GM12878 (cell line): ENCODE data around the gene ASB3. TPM values are rescaled to one million over a fixed set of nuclear protein-coding genes. Genes with fewer than 3 reads are reported as not detected.

ENCODE experiments used
- ATAC-seq: fragments of 200-7000 bp; cut with Tn5 transposase; 3 replicates; pipeline ENCODE4 v1.9.1; 2020; ENCODE audit warnings: mild to moderate bottlenecking, moderate library complexity
- BruUV-seq: library from RNA; stranded (reverse); fragments of 400-500 nt; replicated peaks from 2 replicates; lab custom pipeline; 2021; lab: Mats Ljungman, UMichigan
- CTCF ChIA-PET: fragments of 300-600 bp; sonication (Branson Sonifier 250); formaldehyde crosslinking; extraction: SDS; loops from one replicate; lab custom pipeline; 2021; ENCODE audit warnings: inconsistent platforms; lab: Yijun Ruan, JAX
- POLR2A ChIA-PET: fragments of 350-600 bp; formaldehyde crosslinking; extraction: SDS; loops from one replicate; lab custom pipeline; 2021; ENCODE audit warnings: inconsistent platforms; lab: Charles Lee
- RAD21 ChIA-PET: fragments of 300-600 bp; sonication (Branson Sonifier 250); formaldehyde crosslinking; loops from one replicate; lab custom pipeline; 2023; ENCODE audit warnings: antibody characterized with exemption; ENCODE audit not compliant: unreplicated experiment; lab: Charles Lee
- SMC1A ChIA-PET: fragments of 300-600 bp; sonication (Branson Sonifier 250); formaldehyde crosslinking; loops from one replicate; lab custom pipeline; 2023; ENCODE audit not compliant: unreplicated experiment, uncharacterized antibody; lab: Charles Lee
- DNase-seq: peaks from one replicate; pipeline ENCODE4 v3.0.0-alpha.2; 2011; ENCODE audit warnings: low read depth, low spot score
- FAIRE-seq: peaks from 3 replicates; lab custom pipeline; 2011; peaks lifted over from hg19 to GRCh38; lab: Jason Lieb, UNC
- H2AFZ ChIP-seq: 2 replicates; pipeline ENCODE4 v1.6.0; 2011; ENCODE audit warnings: low read depth, low read length, control low read depth; ENCODE audit not compliant: control insufficient read depth
- H3K27ac ChIP-seq: 2 replicates; pipeline ENCODE4 v1.5.1; 2011; ENCODE audit warnings: control low read depth; ENCODE audit not compliant: control insufficient read depth, insufficient read depth
- H3K27me3 ChIP-seq, 2 experiments: replicated peaks in 1 of 2; 2 replicates each; pipeline versions ENCODE4 v1.6.0 to v1.6.1; 2011; ENCODE audit warnings: low read length in 1 of 2; ENCODE audit not compliant: control insufficient read depth in 2 of 2, insufficient read depth in 2 of 2
- H3K36me3 ChIP-seq, 2 experiments: 2 replicates each; pipeline ENCODE4 v1.5.1; 2011; ENCODE audit warnings: low read length in 1 of 2; ENCODE audit not compliant: control insufficient read depth in 2 of 2, insufficient read depth in 2 of 2
- H3K4me1 ChIP-seq: 2 replicates; pipeline ENCODE4 v1.6.1; 2011; ENCODE audit warnings: mild to moderate bottlenecking, low read length, moderate library complexity, mixed read lengths; ENCODE audit not compliant: control insufficient read depth, insufficient read depth
- H3K4me2 ChIP-seq: 2 replicates; pipeline ENCODE4 v1.6.0; 2011; ENCODE audit warnings: control low read depth; ENCODE audit not compliant: control insufficient read depth, insufficient read depth
- H3K4me3 ChIP-seq: fragments of 200-600 bp; sonication (generic); 2 replicates; pipeline ENCODE4 v1.5.1; 2016
- H3K79me2 ChIP-seq: 2 replicates; pipeline ENCODE4 v1.6.0; 2011; ENCODE audit warnings: low read length; ENCODE audit not compliant: control insufficient read depth, insufficient read depth
- H3K9ac ChIP-seq: 2 replicates; pipeline ENCODE4 v1.8.0; 2011; ENCODE audit warnings: low read length, control low read depth, mixed read lengths; ENCODE audit not compliant: control insufficient read depth, insufficient read depth
- H3K9me3 ChIP-seq: replicated peaks from 3 replicates; pipeline ENCODE4 v1.5.1; 2011; ENCODE audit warnings: mild to moderate bottlenecking, low read length; ENCODE audit not compliant: control insufficient read depth, insufficient read depth
- H4K20me1 ChIP-seq: 2 replicates; pipeline ENCODE4 v1.6.0; 2011; ENCODE audit not compliant: control insufficient read depth, insufficient read depth
- EGR1 ChIP-seq, 2 experiments: IDR thresholded peaks; 1 replicate in 1 of 2; 2 replicates in 1 of 2; pipeline ENCODE4 v1.6.1; 2011 to 2012; ENCODE audit warnings: low read depth in 2 of 2, low read length in 2 of 2, borderline replicate concordance in 1 of 2, mild to moderate bottlenecking in 1 of 2, moderate library complexity in 1 of 2
- POLR2AphosphoS5 ChIP-seq: IDR thresholded peaks from 2 replicates; pipeline ENCODE4 v1.6.1; 2011; ENCODE audit warnings: mild to moderate bottlenecking, low read length, inconsistent platforms
- RELB ChIP-seq: fragments of 450-650 bp; IDR thresholded peaks from 2 replicates; pipeline ENCODE4 v1.6.1; 2017; ENCODE audit warnings: low read depth, mild to moderate bottlenecking, moderate library complexity
- SIN3A ChIP-seq: IDR thresholded peaks from 2 replicates; pipeline ENCODE4 v1.6.1; 2012; ENCODE audit warnings: low read depth, low read length, improper control_type of control experiment
- SMAD5 ChIP-seq: IDR thresholded peaks from 2 replicates; pipeline ENCODE4 v1.6.1; 2016; ENCODE audit warnings: antibody characterized with exemption, low read depth
- YBX1 ChIP-seq: fragments of 450-650 bp; IDR thresholded peaks from 2 replicates; pipeline ENCODE4 v1.6.1; 2016; ENCODE audit warnings: antibody characterized with exemption
- ZNF24 ChIP-seq: fragments of 450-650 bp; IDR thresholded peaks from 2 replicates; pipeline ENCODE4 v1.6.1; 2017; ENCODE audit warnings: antibody characterized with exemption, mild to moderate bottlenecking
- ZNF622 ChIP-seq: fragments of 450-650 bp; IDR thresholded peaks from 2 replicates; pipeline ENCODE4 v1.6.1; 2017; ENCODE audit warnings: mild to moderate bottlenecking, inconsistent platforms
- WGBS: methylation state at CpG from one replicate; pipeline ENCODE4 v1.1.6; 2016; ENCODE audit warnings: low lambda C conversion rate; ENCODE audit not compliant: insufficient replicate concordance, insufficient coverage; ENCODE audit errors: missing lambda C conversion rate; 5-methylcytosine and 5-hydroxymethylcytosine counted together
- in situ Hi-C: fragments of 300-500 bp; cut with MboI; formaldehyde crosslinking; loops from 9 replicates; pipeline ENCODE4 v1.14.3; 2018; ENCODE audit warnings: mixed read lengths
- intact Hi-C: fragments of 100-400 bp; cut with micrococcal nuclease; formaldehyde crosslinking; loops from one replicate; pipeline ENCODE4 v1.14.2; 2022; ENCODE audit not compliant: unreplicated experiment
- polyA plus RNA-seq, 11 experiments: library from polyadenylated mRNA; depleted of rRNA in 4 of 11; unstranded in 6 of 11; stranded (reverse) in 5 of 11; fragments of >200 nt; fragmentation: Nextera tagmentation in 4 of 11; fragmentation: Illumina TruSeq in 1 of 11; extraction: Ambion mirVana in 4 of 11; extraction: Trizol in 1 of 11; gene quantifications; 1 replicate in 1 of 11; 2 replicates in 10 of 11; pipeline versions ENCODE4 v1.2.1 to v1.2.3, GENCODE V29; 2011 to 2016; ENCODE audit warnings: inconsistent platforms in 2 of 11, missing spikeins in 2 of 11, low read depth in 1 of 11
- total RNA-seq, 4 experiments: library from RNA; depleted of rRNA in 3 of 4; stranded (reverse); fragments of >200 nt in 3 of 4; fragmentation: Illumina TruSeq in 1 of 4; extraction: Trizol in 1 of 4; gene quantifications; 2 replicates each; pipeline versions ENCODE4 v1.2.1 to v1.2.3, GENCODE V29; 2013 to 2021

Gene ASB3
- total and polyA plus RNA-seq, 10 of the 15 experiments (the other 5 are each of a cell fraction or from before 2014, with no cell fraction given): 16.4 to 30.9 (median 22.6) TPM

- ATAC-seq: no peak
- no peaks in the 10 kb centered on the region for H3K9me3 ChIP-seq
- H3K4me1 ChIP-seq: no peaks in the 10 kb centered on the region
- ChIA-PET CTCF (no interaction called here), RAD21 (no interaction called here), SMC1A (interaction anchor here (1.2 kb wide), 1 partner anchor 13 kb away, joined by 3 read pairs; no protein-coding TSS in a partner anchor), POLR2A (no interaction called here)
- in situ Hi-C loops: no loop called here
- no peak overlapping the region for H3K27ac ChIP-seq
- H3K36me3 ChIP-seq: peaks cover 0 to 3% of the 10 kb centered on the region in 2 experiments; a peak in 2 of 4 replicates
- no TSS peak for BruUV-seq
- no peak overlapping the region for H3K9ac ChIP-seq
- 100% methylated on average over 3 of the region's 3 CpGs for WGBS
- FAIRE-seq: no peak
- no peak for TF ChIP-seq ZNF622
- no peak for TF ChIP-seq SMAD5
- TF ChIP-seq ZNF24: no peak
- TF ChIP-seq RELB: no peak
- TF ChIP-seq SIN3A: no peak
- TF ChIP-seq EGR1 (IDR thresholded peaks at IDR 0.05; ENCODE audit: borderline replicate concordance in 1 of 2, low read depth in 2 of 2, low read length in 2 of 2): no peak
- no peak for TF ChIP-seq POLR2AphosphoS5
- no peak for TF ChIP-seq YBX1
- no peaks in the 10 kb centered on the region for H3K27me3 ChIP-seq
- H4K20me1 ChIP-seq: no peaks in the 10 kb centered on the region
- intact Hi-C loops: no loop called here
- H3K79me2 ChIP-seq: peaks cover 27% of the 10 kb centered on the region
- H3K4me3 ChIP-seq: no peak overlapping the region
- H2AFZ ChIP-seq: no peak overlapping the region
- DNase-seq: no peak
- H3K4me2 ChIP-seq: no peak overlapping the region
Observed at GRCh38 chr2:53793261-53793660, 6.5 kb upstream of the ASB3 start.
